Right lobe of liver (tissue), 6 donors: ENCODE measurements around the gene DHRS9. TPM values are rescaled to one million over a fixed set of nuclear protein-coding genes. Genes with fewer than 3 reads are reported as not detected.
"Not testable (repeated sequence)": the region's sequence is repeated elsewhere in the genome, so short reads cannot be mapped to it uniquely, and the experiment has no call there.

ENCODE experiments used
- ATAC-seq, 4 donors: fragments of 200-7000 bp; cut with Tn5 transposase; one replicate each; pipeline ENCODE4 v1.9.1; 2020; ENCODE audit warnings: mild to moderate bottlenecking in 4 of 4, moderate library complexity in 4 of 4
- DNase-seq, 3 donors: peaks; one replicate each; pipeline ENCODE4 v3.0.0-alpha.2; 2020
- H3K27ac ChIP-seq, 3 donors: fragments of 200-600 bp; one replicate each; pipeline ENCODE4 v1.8.0; 2022
- H3K27me3 ChIP-seq, 2 donors: fragments of 200-600 bp; one replicate each; pipeline ENCODE4 v1.8.0; 2022
- H3K36me3 ChIP-seq, 4 donors: fragments of 200-600 bp; sonication (generic) in 1 of 4; one replicate each; pipeline versions ENCODE4 v1.5.1 to v1.8.0; 2017 to 2022; ENCODE audit warnings: control low read depth in 1 of 4
- H3K4me1 ChIP-seq, 4 donors: fragments of 200-600 bp; sonication (generic) in 1 of 4; one replicate each; pipeline versions ENCODE4 v1.5.1 to v1.8.0; 2017 to 2022; ENCODE audit warnings: control low read depth in 1 of 4
- H3K4me3 ChIP-seq, 3 donors: fragments of 200-600 bp; one replicate each; pipeline ENCODE4 v1.8.0; 2022
- H3K9me3 ChIP-seq, 4 donors: fragments of 200-600 bp; sonication (generic) in 1 of 4; one replicate each; pipeline versions ENCODE4 v1.5.1 to v1.8.0; 2017 to 2022; ENCODE audit warnings: control low read depth in 1 of 4
- POLR2A ChIP-seq: fragments of 450-650 bp; IDR thresholded peaks from one replicate; pipeline ENCODE4 v1.6.1; 2017; ENCODE audit warnings: antibody characterized with exemption, mild to moderate bottlenecking
- WGBS: methylation state at CpG from one replicate; pipeline ENCODE4 v1.1.6; 2018; ENCODE audit warnings: low coverage, low lambda C conversion rate; ENCODE audit not compliant: insufficient coverage; ENCODE audit errors: missing lambda C conversion rate; 5-methylcytosine and 5-hydroxymethylcytosine counted together
- intact Hi-C, 2 donors: fragments of 100-400 bp; cut with DNase I; formaldehyde crosslinking; loops; one replicate each; pipeline versions ENCODE4 v1.11.2 to v1.14.1; 2022
- total RNA-seq, 6 experiments: library from RNA; depleted of rRNA in 2 of 6; stranded (reverse); fragments of >200 nt in 2 of 6; fragmentation: NEBNext Ultra II Directional in 3 of 6; extraction: Animal tissue kit (Norgen Biotek cat#: 25700) in 3 of 6; gene quantifications; one replicate each; pipeline versions ENCODE4 v1.1.0 to v1.2.4, GENCODE V29; 2016 to 2023
- TF ChIP-seq, protein P1 (sequence below), 4 donors: fragments of 200-600 bp in 3 of 4; fragments of 450-650 bp in 1 of 4; IDR thresholded peaks; one replicate each; pipeline versions ENCODE4 v1.5.1 to v1.8.0; 2016 to 2022; ENCODE audit warnings: antibody characterized with exemption in 4 of 4, mild to moderate bottlenecking in 2 of 4
- donor health status: DM: no; HTN: yes; CAD: no.
- donor health status: DM: no; HTN: no; CAD: no.
- donor health status: DM: no; HTN: no; CAD: no.
- donor health status: DM: no; HTN: yes; CAD: no.
- donor health status: DM: no; HTN: yes; CAD: no.

Gene DHRS9
- total RNA-seq, 6 experiments from 2014 or later, result 0.29 to 1.2 (median 0.55) TPM

DNA sequence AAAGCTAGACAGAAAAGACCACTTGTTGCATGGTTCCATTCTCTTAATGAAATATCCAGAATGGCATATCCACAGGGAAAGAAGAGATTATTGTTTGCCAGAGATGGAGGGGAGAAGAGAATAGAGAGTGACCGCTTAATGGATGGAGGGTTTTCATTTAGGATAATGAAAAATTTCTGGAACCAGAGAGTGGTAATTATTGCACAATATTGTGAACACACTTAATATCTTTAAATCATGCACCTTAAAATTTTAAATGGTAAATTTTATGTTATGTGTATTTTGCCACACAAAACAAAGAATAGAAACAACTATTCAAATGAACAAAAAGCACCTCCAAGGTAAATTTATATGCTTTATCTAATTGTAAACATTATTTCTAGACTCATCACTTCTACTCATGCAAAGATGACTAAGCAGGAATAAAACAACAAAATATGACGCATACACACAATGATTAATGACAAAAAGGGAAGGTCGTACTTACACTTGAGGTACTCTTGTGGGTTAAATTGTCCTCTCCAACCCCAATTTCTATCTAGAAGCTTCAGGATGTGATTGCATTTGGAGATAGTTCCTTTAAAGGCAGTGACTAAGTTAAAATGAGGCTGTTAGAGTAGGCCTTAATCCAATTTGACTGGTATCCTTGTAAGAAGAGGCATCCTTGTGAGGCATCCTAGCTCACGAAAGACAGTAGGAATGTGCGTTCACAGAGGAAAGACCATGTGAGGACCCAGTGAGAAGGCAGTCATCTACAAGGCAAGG lies 18.7 kb upstream of the DHRS9 start:
- Histone ChIP-seq H3K4me3 (no peak overlapping the region), H3K27ac (no peak overlapping the region), H3K4me1 (no peaks in the 10 kb centered on the region), H3K27me3 (no peaks in the 10 kb centered on the region), H3K36me3 (no peaks in the 10 kb centered on the region), H3K9me3 (no peaks in the 10 kb centered on the region)
- TF ChIP-seq POLR2A, result no peak
- TF ChIP-seq, protein P1, sequence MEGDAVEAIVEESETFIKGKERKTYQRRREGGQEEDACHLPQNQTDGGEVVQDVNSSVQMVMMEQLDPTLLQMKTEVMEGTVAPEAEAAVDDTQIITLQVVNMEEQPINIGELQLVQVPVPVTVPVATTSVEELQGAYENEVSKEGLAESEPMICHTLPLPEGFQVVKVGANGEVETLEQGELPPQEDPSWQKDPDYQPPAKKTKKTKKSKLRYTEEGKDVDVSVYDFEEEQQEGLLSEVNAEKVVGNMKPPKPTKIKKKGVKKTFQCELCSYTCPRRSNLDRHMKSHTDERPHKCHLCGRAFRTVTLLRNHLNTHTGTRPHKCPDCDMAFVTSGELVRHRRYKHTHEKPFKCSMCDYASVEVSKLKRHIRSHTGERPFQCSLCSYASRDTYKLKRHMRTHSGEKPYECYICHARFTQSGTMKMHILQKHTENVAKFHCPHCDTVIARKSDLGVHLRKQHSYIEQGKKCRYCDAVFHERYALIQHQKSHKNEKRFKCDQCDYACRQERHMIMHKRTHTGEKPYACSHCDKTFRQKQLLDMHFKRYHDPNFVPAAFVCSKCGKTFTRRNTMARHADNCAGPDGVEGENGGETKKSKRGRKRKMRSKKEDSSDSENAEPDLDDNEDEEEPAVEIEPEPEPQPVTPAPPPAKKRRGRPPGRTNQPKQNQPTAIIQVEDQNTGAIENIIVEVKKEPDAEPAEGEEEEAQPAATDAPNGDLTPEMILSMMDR (IDR thresholded peaks at IDR 0.05), result no peak
- ATAC-seq, result no peak
- intact Hi-C loops, result no loop called here
- DNase-seq, result no peak
- WGBS, result 81% methylated on average over 5 of the region's 5 CpGs

- ATAC-seq, intact Hi-C loops, DNase-seq: not testable (repeated sequence)
Observed at GRCh38 chr2:169054575-169054974, 14.8 kb upstream of the DHRS9 start.

DNA sequence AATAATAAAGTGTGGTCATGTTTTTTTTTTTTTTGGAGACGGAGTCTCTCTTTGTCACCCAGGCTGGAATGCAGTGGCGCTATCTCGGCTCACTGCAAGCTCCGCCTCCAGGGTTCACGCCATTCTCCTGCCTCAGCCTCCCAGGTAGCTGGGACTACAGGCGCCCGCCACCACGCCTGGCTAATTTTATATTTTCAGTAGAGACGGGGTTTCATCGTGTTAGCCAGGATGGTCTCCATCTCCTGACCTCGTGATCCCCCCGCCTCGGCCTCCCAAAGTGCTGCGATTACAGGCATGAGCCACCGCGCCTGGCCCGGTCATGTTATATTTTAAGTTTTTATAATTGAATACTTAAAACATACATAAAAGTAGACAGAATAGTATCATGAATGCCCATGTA lies 5.2 kb upstream of the DHRS9 start:
- H3K27me3 ChIP-seq, H3K9me3 ChIP-seq, H3K36me3 ChIP-seq, H3K27ac ChIP-seq, H3K4me3 ChIP-seq, intact Hi-C loops, ATAC-seq, DNase-seq: not testable (repeated sequence)
- peaks cover 0 to 16% (median 0%) of the 10 kb centered on the region in 4 donors for H3K4me1 ChIP-seq
- WGBS, result 92% methylated on average over 14 of the region's 17 CpGs

More at GRCh38 chr2:169054575-169054974, 14.8 kb upstream of the DHRS9 start:
- not testable (repeated sequence) for H3K4me1 ChIP-seq, H3K9me3 ChIP-seq, H3K4me3 ChIP-seq, H3K27me3 ChIP-seq, H3K36me3 ChIP-seq, H3K27ac ChIP-seq
- WGBS, result 87% methylated on average over 2 of the region's 2 CpGs

DNA sequence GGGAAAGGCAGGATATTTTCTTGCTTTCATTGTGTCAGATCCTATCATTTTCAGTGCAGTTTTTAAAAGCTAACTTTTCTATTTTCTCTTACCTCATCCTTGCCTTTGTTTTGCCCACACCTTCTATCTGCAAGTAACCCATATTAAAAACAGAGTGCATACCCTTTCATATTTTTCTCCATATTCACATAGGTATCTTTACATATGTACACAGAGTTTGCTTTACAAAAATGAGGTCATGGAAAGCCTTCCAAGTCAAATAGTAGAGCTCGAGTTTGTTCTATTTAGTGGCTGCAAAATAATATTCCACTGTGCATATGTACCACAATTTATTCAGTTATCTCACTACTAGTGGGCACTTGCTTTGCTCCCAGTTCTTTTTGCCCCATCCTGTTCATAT lies 3.9 kb upstream of the DHRS9 start:
- no peak overlapping the region for H3K4me3 ChIP-seq
- no peaks in the 10 kb centered on the region for H3K27me3 ChIP-seq
- peaks cover 0 to 16% (median 0%) of the 10 kb centered on the region in 4 donors for H3K4me1 ChIP-seq
- no peak overlapping the region for H3K27ac ChIP-seq
- TF ChIP-seq, protein P1 (IDR thresholded peaks at IDR 0.05), result no peak
- no peak for TF ChIP-seq POLR2A
- no peaks in the 10 kb centered on the region for H3K36me3 ChIP-seq
- intact Hi-C loops, result no loop called here
- no peaks in the 10 kb centered on the region for H3K9me3 ChIP-seq
- ATAC-seq (no peak), DNase-seq (no peak)
- 24% methylated on average over 1 of the region's 1 CpG for WGBS

- Histone ChIP-seq H3K4me3 (no peak overlapping the region), H3K9me3 (no peaks in the 10 kb centered on the region), H3K36me3 (no peaks in the 10 kb centered on the region), H3K4me1 (peaks cover 0 to 16% (median 0%) of the 10 kb centered on the region in 4 donors), H3K27me3 (no peaks in the 10 kb centered on the region), H3K27ac (no peak overlapping the region)
- intact Hi-C loops, result no loop called here
- WGBS, result 67% methylated on average over 2 of the region's 2 CpGs
- ATAC-seq (peak in 1 of 4 donors; percentile 30), DNase-seq (no peak)
- TF ChIP-seq, protein P1 (IDR thresholded peaks at IDR 0.05), result no peak
- no peak for TF ChIP-seq POLR2A
Observed at GRCh38 chr2:169065864-169066517, 3.4 kb upstream of the DHRS9 start.
